ENCODE results near the gene TPST1.

Gene TPST1

DNA sequence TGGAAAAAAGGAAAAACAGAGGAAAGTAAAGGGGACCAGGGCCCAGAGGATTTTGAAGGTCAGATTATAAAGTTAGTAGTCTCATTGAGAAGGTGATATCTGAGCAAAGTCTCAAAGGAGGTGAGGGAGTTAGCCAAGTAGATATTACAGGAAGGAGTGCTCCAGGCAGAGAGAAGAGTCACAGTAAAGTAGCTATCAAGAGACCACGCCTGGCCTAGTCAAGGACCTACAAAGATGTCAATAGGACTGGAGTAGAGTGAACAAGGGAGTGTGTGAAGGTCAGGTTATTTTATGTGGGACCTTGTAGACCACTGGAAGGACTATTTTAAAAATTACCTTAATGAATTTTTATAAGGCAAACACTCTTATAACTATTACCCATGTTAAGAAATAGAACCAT is 64.8 kb downstream of the TPST1 start:
- peaks cover 14% of the 10 kb centered on the region for H3K9me3 ChIP-seq (ENCODE audit: insufficient read depth, low read depth, low read length)
- H3K36me3 ChIP-seq (ENCODE audit: insufficient read depth, low read depth, low read length): no peaks in the 10 kb centered on the region
- no peak overlapping the region for H3K27ac ChIP-seq (ENCODE audit: low read length)
- H3K4me3 ChIP-seq (ENCODE audit: low read length): no peak overlapping the region
- H3K27me3 ChIP-seq (ENCODE audit: insufficient read depth, low read length): no peaks in the 10 kb centered on the region
- H3K9ac ChIP-seq (ENCODE audit: low read depth, low read length): no peak overlapping the region
- no peaks in the 10 kb centered on the region for H3K4me1 ChIP-seq (ENCODE audit: insufficient read depth, low read length)

DNA sequence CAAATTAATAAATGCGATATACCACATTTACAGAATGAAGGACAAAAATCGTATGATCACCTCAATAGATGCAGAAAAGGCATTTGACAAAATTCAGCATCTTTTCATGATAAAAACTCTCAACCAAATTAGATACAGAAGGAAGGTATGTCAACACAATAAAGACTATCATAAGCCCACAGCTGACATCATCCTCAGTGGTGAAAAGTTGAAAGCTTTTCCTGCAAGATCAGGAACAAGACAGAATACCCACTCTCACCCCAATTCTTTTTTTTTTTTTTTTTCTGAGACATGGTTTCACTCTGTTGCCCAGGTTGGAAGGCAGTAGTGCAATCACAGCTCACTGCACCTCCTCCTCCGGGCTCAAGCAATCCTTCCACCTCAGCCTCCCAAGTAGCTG is 67.2 kb downstream of the TPST1 start:
- H3K9ac ChIP-seq (ENCODE audit: low read depth, low read length): no peak overlapping the region
- no peaks in the 10 kb centered on the region for H3K4me1 ChIP-seq (ENCODE audit: insufficient read depth, low read length)

DNA sequence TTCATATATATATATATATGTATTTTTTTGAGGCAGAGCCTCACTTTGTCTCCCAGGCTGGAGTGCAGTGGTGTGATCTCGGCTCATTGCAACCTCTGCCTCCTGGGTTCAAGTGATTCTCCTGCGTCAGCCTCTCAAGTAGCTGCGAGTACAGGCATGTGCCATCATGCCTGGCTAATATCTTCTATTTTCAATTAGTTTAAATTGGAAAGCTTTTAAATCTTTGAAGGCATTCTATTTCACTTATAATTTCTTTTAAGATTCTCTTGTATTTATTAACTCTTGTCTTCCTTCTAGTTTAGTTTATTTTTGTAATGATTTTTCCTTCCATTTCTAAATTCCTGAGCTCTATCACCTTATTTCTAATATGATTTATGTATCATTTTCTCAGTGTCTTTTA is 71.2 kb downstream of the TPST1 start:
- Histone ChIP-seq H3K4me1 (ENCODE audit: insufficient read depth, low read length) (no peaks in the 10 kb centered on the region), H3K36me3 (ENCODE audit: insufficient read depth, low read depth, low read length) (no peaks in the 10 kb centered on the region), H3K9ac (ENCODE audit: low read depth, low read length) (no peak overlapping the region), H3K27ac (ENCODE audit: low read length) (no peak overlapping the region), H3K9me3 (ENCODE audit: insufficient read depth, low read depth, low read length) (no peaks in the 10 kb centered on the region), H3K4me3 (ENCODE audit: low read length) (no peak overlapping the region), H3K27me3 (ENCODE audit: insufficient read depth, low read length) (no peaks in the 10 kb centered on the region)

More for the DNA sequence above, 67.2 kb downstream of the TPST1 start:
- Histone ChIP-seq H3K4me3 (ENCODE audit: low read length) (no peak overlapping the region), H3K27ac (ENCODE audit: low read length) (no peak overlapping the region), H3K9me3 (ENCODE audit: insufficient read depth, low read depth, low read length) (no peaks in the 10 kb centered on the region), H3K36me3 (ENCODE audit: insufficient read depth, low read depth, low read length) (no peaks in the 10 kb centered on the region), H3K27me3 (ENCODE audit: insufficient read depth, low read length) (no peaks in the 10 kb centered on the region)

DNA sequence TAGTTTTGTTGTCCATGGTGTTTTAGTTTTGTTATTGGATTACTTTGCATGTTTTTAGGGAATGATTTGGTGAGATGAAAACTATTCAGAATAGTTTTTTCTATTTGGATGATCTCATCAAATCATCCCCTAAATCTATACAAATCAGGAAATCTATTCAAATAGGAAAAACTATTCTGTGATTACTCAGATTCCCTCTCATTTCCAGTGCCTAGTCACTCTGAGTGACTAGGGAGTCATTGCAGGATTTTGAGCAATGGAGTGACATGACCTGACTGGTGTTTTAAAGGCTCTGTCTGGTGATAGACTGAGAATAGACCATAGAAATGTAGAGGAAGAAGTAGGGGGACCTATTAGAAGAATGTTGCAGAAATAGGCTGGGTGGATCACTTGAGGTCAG is 72.4 kb downstream of the TPST1 start:
- Histone ChIP-seq H3K4me1 (ENCODE audit: insufficient read depth, low read length) (no peaks in the 10 kb centered on the region), H3K27ac (ENCODE audit: low read length) (no peak overlapping the region), H3K36me3 (ENCODE audit: insufficient read depth, low read depth, low read length) (no peaks in the 10 kb centered on the region), H3K9me3 (ENCODE audit: insufficient read depth, low read depth, low read length) (no peaks in the 10 kb centered on the region), H3K9ac (ENCODE audit: low read depth, low read length) (no peak overlapping the region), H3K4me3 (ENCODE audit: low read length) (no peak overlapping the region), H3K27me3 (ENCODE audit: insufficient read depth, low read length) (no peaks in the 10 kb centered on the region)

DNA sequence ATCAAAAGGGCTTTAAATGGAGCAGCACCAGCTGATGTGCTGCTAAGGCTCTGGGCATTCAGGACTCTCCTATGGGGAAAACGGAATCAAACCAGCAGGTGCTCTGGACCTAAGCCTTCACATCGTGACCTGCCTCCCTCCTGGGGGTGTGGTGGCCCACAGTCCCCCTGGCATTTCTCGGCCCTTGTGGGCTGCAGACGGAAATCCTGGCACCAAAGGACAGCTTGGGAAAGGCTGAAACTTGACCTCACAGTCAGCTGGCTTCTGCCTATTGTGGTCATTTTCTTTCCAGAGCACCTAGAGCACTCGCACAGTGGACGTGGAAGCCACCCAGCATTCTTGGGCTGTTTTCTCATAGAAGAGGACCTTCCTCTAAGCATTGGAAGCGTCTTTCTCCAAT is 74.8 kb downstream of the TPST1 start:
- no peak overlapping the region for H3K27ac ChIP-seq (ENCODE audit: low read length)
- no peaks in the 10 kb centered on the region for H3K27me3 ChIP-seq (ENCODE audit: insufficient read depth, low read length)

DNA sequence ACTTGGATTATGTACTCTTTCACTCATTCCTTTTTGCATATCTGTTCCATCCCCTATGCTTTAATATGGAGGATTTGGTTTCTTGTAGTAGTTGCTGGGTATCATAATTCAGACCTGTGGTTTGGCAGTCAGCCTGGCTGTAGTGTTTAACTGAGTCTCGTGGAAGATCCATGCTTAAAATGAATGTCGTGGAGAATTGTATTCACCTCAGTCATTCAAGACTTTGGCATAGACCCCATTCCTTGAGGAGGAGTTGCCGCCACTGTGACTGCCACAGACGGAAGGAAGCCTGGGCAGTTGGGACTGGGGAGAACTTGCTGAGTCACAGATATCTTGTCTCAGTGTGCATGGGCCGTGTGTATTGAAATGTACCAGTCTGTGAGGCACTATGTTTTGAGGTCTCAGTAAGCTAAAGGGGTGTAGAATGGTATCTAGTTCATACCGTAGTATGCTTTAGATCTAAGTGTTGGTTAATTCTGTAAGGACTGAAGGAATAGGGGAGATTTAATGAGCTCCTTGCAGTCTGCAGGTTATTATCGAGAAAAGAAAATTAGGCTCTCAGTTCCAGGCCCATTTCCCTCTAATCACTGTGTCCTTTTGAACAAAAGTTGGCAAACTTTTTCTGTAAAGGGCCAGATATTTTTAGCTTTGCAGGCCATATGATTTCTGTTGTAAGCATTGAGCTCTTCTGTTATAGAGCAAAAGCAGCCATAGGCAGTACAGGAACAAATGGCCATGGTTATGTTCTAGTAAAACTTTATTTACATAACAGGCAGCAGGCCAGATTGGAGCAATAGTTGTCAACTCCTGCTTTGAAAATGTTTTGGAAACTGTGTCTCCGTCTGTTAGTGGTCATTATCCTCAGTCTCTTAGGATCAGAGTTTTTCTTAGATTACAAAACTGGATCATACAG is 76.8 kb downstream of the TPST1 start:
- no peak overlapping the region for H3K9ac ChIP-seq (ENCODE audit: low read depth, low read length)
- H3K27ac ChIP-seq (ENCODE audit: low read length): no peak overlapping the region
- H3K36me3 ChIP-seq (ENCODE audit: insufficient read depth, low read depth, low read length): no peaks in the 10 kb centered on the region

More for the DNA sequence above, 74.8 kb downstream of the TPST1 start:
- Histone ChIP-seq H3K9me3 (ENCODE audit: insufficient read depth, low read depth, low read length) (no peaks in the 10 kb centered on the region), H3K4me3 (ENCODE audit: low read length) (no peak overlapping the region), H3K36me3 (ENCODE audit: insufficient read depth, low read depth, low read length) (no peaks in the 10 kb centered on the region), H3K4me1 (ENCODE audit: insufficient read depth, low read length) (no peaks in the 10 kb centered on the region), H3K9ac (ENCODE audit: low read depth, low read length) (no peak overlapping the region)

DNA sequence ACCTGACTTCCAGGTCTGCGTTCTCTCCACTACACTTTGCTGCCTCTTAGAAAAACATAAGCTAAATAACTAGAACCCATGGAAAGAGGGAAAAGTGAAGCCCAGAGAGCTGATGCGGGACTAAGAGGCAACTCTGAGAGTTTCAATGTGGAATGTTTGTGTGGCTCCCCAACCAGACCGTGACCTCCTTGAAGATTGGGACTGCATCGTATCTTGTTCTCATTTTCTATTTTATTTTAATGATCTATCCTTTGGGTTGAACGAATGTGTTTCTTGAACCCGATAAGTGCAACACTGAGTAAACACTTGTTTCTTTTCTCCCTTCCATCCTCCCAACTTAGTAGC is 77.4 kb downstream of the TPST1 start:
- no peak overlapping the region for H3K9ac ChIP-seq (ENCODE audit: low read depth, low read length)
- no peaks in the 10 kb centered on the region for H3K4me1 ChIP-seq (ENCODE audit: insufficient read depth, low read length)
- no peaks in the 10 kb centered on the region for H3K36me3 ChIP-seq (ENCODE audit: insufficient read depth, low read depth, low read length)
- no peaks in the 10 kb centered on the region for H3K27me3 ChIP-seq (ENCODE audit: insufficient read depth, low read length)
- H3K9me3 ChIP-seq (ENCODE audit: insufficient read depth, low read depth, low read length): no peaks in the 10 kb centered on the region
- H3K27ac ChIP-seq (ENCODE audit: low read length): no peak overlapping the region
- H3K4me3 ChIP-seq (ENCODE audit: low read length): no peak overlapping the region

More for the DNA sequence above, 76.8 kb downstream of the TPST1 start:
- H3K4me3 ChIP-seq (ENCODE audit: low read length): no peak overlapping the region
- no peaks in the 10 kb centered on the region for H3K27me3 ChIP-seq (ENCODE audit: insufficient read depth, low read length)
- no peaks in the 10 kb centered on the region for H3K9me3 ChIP-seq (ENCODE audit: insufficient read depth, low read depth, low read length)
- H3K4me1 ChIP-seq (ENCODE audit: insufficient read depth, low read length): no peaks in the 10 kb centered on the region

DNA sequence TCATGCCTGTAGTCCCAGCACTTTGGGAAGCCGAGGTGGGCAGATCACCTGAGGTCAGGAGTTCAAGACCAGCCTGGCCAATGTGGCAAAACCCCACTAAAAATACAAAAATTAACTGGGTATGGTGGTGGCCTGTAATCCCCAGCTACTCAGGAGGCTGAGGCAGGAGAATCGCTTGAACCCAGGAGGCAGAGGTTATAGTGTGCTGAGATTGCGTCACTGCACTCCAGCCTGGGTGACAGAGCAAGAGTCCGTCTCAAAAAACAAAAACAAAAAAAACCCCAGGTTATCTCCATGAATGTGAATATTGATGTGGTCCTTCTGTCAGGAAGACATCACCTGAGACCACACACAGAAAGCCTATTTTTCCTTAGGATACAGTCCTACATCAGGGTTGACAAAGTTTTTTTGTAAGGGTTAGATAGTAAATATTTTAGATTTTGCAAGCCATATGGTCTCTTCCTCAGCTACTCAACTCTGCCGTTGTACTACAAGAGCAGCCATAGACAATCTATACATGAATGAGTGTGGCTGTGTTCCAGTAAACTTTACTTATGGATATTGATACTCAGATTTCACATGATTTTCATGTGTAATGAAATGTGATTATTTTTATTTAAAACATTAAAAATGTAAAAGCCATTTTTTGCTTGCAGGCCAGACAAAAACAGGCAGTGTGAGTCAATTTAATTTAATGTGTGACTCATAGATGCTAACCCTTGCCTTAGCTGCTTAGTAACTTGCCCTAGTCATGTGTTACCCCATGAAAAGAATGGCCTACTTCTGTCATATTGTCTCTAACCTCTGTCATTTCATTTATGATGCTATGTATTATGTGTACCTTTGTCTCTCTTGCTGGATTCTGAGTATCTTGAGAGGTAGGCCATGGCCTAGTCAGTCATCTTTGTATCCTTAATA is 78.1 kb downstream of the TPST1 start:
- no peaks in the 10 kb centered on the region for H3K9me3 ChIP-seq (ENCODE audit: insufficient read depth, low read depth, low read length)
- H3K9ac ChIP-seq (ENCODE audit: low read depth, low read length): no peak overlapping the region
- no peaks in the 10 kb centered on the region for H3K27me3 ChIP-seq (ENCODE audit: insufficient read depth, low read length)
- no peaks in the 10 kb centered on the region for H3K36me3 ChIP-seq (ENCODE audit: insufficient read depth, low read depth, low read length)
- no peaks in the 10 kb centered on the region for H3K4me1 ChIP-seq (ENCODE audit: insufficient read depth, low read length)
- no peak overlapping the region for H3K27ac ChIP-seq (ENCODE audit: low read length)
- H3K4me3 ChIP-seq (ENCODE audit: low read length): no peak overlapping the region

DNA sequence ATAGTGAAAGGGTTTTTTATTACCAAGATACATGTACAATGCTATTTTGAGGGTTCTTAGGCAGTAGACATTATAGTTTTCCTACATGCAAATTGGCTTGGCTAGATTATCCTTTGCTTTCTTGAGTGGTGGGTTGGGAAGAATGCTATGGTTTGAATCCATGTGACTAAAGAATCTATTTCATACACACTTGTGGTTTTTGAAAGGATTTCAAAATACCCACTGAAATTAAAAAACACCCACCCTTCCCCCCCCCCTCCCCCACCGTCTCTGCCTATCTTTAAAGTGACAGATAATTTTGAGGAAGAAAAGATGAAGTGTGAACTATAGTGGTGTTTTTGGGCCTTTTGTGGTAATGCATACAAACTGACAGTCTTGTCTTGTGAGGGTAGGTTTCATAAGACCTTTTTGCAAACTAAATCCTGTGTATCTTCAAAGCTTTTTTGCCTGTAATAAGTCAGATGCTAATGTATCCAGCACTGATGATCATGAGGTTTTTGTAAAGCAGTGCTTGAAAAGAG is 90.9 kb downstream of the TPST1 start:
- Histone ChIP-seq H3K27me3 (ENCODE audit: insufficient read depth, low read length) (no peaks in the 10 kb centered on the region), H3K36me3 (ENCODE audit: insufficient read depth, low read depth, low read length) (no peaks in the 10 kb centered on the region), H3K9me3 (ENCODE audit: insufficient read depth, low read depth, low read length) (no peaks in the 10 kb centered on the region; the same call in 1 of the 2 replicates), H3K4me3 (ENCODE audit: low read length) (no peak overlapping the region), H3K27ac (ENCODE audit: low read length) (no peak overlapping the region), H3K9ac (ENCODE audit: low read depth, low read length) (no peak overlapping the region), H3K4me1 (ENCODE audit: insufficient read depth, low read length) (peaks cover 1% of the 10 kb centered on the region; the same call in 1 of the 2 replicates)

DNA sequence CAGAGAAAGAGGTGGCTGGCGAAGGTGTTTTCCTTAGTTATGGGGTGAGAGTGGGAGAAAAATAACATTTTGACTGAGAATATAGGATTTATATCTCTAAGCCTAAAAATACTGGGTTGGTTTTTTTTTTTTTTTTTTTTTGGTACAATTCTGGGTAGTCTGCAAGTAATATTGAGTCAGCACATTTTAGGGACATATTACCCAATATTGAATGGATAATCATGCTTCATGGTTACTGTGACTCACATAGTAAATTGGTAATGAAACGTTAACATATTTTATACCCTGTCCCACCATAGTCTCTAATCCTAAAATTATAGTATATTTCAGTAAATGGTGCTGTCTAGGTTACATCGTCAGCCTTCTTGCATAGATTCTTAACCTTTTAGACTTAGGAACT is 91.4 kb downstream of the TPST1 start:
- H3K27ac ChIP-seq (ENCODE audit: low read length): no peak overlapping the region
- no peak overlapping the region for H3K9ac ChIP-seq (ENCODE audit: low read depth, low read length)
- no peaks in the 10 kb centered on the region for H3K36me3 ChIP-seq (ENCODE audit: insufficient read depth, low read depth, low read length)
- H3K27me3 ChIP-seq (ENCODE audit: insufficient read depth, low read length): no peaks in the 10 kb centered on the region
- no peaks in the 10 kb centered on the region; the same call in 1 of the 2 replicates for H3K9me3 ChIP-seq (ENCODE audit: insufficient read depth, low read depth, low read length)
- no peak overlapping the region for H3K4me3 ChIP-seq (ENCODE audit: low read length)
- peaks cover 6% of the 10 kb centered on the region; the same call in 1 of the 2 replicates for H3K4me1 ChIP-seq (ENCODE audit: insufficient read depth, low read length)

DNA sequence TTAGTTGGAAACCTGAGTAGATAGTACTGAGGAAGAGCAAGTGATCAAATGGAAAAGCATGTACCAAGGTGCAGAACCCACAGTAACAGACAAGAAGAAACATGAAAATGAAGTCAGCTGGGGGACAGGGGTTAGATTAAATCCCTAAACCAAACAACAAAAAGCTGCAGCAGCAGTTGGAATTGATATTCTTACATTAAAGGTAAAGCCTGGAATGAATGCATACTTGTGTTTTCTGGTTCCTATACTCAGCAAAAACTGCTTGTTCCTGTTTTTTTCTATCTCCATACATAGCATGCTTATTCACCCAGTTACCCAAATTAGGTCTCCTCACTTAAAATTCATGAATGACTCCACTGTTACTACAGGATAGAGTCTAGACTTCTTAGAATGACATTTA is 92.4 kb downstream of the TPST1 start:
- Histone ChIP-seq H3K36me3 (ENCODE audit: insufficient read depth, low read depth, low read length) (no peaks in the 10 kb centered on the region), H3K4me1 (ENCODE audit: insufficient read depth, low read length) (peaks cover 11% of the 10 kb centered on the region; the same call in 1 of the 2 replicates), H3K4me3 (ENCODE audit: low read length) (no peak overlapping the region), H3K27ac (ENCODE audit: low read length) (no peak overlapping the region), H3K9ac (ENCODE audit: low read depth, low read length) (no peak overlapping the region), H3K9me3 (ENCODE audit: insufficient read depth, low read depth, low read length) (no peaks in the 10 kb centered on the region; the same call in 1 of the 2 replicates), H3K27me3 (ENCODE audit: insufficient read depth, low read length) (no peaks in the 10 kb centered on the region)
